Renal pelvis (tissue), 4 donors: ENCODE data around the gene DUSP11. TPM values are rescaled to one million over a fixed set of nuclear protein-coding genes. Genes with fewer than 3 reads are reported as not detected.
"Not testable (repeated sequence)": the region's sequence is repeated elsewhere in the genome, so short reads cannot be mapped to it uniquely, and the experiment has no call there.

Source experiments
- DNase-seq: peaks from one replicate; pipeline ENCODE4 v3.0.0-alpha.2; 2013
- polyA plus RNA-seq, 3 donors: library from polyadenylated mRNA; unstranded; fragments of 120-200 nt; gene quantifications; one replicate each; pipeline ENCODE4 v1.2.1, GENCODE V29; 2013; ENCODE audit not compliant: insufficient read length in 3 of 3

The DUSP11 gene
- polyA plus RNA-seq, 3 donors: 28.1 to 39.1 (median 35.3) TPM

- DNase-seq: no peak
These were observed 307 bp upstream of the DUSP11 start for GRCh38 chr2:73780237-73780582.

- not testable (repeated sequence) for DNase-seq
These were observed 936 bp downstream of the DUSP11 start for GRCh38 chr2:73778867-73779466.

DNA sequence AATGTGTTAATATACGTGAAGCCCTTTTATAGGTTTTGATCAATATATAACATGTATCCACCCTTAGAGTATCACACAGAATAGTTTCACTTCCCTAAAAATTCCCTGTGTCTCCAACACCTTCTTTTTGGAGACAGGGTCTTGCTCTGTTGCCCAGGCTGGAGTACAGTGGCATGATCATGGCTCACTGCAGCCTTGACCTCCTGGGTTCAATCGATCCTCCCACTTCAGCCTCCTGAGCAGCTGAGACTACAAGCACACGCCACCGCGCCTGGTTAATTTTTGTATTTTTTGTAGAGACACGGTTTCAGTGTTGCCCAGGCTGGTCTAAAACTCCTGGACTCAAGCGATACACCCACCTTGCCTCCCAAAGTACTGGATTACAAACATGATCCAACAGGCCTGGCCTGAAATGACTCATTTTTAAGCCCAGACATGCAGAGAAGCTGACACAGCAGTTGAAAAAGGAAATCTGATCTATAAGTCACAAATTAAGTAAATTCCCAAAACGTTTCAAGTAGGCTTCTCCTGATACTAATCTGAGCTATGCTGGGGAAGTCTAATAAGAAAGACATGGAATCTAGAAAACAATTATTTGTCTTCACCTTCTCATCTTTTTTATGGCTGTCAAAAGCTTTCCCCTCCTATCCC lies 2.9 kb downstream of the DUSP11 start:
- no peak for DNase-seq

DNA sequence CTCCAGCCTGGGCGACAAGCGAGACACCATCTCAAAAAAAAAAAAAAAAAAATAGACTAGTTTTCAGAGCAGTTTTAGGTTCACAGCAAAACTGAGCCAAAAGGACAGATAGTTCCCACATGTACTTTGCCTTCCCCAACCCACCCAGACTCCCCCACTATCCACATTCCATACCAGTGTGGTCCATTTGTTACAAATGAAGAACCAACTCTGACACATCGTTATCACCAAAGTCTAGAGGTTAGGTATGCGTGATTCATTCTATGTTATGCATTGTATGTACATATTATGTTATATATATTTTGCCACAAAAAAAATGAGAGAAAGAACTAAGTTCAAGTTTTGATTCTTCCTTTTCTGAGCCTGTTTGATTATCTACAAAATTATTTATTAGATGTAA lies 3.5 kb downstream of the DUSP11 start:
- no peak for DNase-seq

DNA sequence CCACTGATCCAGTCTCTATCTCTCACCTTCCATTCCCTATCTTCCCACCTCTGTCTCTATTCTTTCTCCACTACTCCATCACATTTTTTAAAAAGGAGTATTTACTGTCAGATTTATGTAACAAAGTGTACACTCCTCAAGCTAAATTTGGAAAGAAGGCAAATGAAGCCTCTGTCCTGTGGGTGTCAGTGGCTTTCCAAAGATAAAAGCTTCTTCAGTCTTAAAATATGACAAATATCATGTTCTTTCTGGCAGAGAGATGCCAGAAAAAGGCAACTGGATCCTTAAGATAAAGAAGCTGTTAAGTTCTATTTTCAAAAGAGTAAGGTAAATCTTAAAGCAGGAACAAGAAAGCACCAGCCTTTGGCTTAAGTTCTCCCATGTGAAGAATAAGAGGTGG lies 7.1 kb downstream of the DUSP11 start:
- no peak for DNase-seq

DNA sequence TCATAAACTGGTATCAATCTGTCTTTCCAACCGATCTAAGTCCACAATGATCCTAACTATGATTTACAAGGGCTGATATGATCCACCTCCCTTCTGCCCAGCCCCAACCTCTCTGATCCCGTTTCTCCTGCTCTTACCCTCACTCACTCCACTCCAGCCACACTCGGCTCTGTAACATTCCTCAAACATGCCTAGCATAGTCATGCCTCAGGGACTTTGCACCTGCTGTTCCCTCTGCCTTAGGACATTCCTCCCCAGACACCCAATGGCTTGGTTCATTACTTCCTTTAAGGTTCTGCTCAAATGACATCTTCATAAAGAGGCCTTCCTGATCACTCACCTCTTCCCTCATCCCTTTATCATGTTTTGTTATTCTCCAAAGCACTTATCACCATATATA lies 9.2 kb downstream of the DUSP11 start:
- DNase-seq: no peak

- no peak for DNase-seq
These were observed 12.9 kb downstream of the DUSP11 start for GRCh38 chr2:73766994-73767393.

DNA sequence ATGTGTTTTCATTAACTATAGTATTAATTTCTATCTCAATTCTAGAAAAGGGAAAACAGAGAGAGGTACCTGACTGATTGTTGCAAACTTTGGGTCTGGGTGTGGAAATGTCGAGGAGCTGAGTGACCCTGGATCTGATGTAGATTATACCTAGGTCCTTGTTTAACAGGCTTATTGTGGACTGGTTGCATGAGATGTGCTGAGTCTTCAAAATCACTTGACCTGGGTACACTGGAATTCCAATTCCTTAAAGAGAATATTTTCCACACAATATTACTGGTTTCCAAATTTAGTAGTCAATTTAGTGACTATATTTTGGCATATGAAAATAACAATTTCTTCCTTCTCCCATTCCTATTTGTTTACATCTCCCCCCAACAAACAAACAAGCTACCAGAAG lies 13.6 kb downstream of the DUSP11 start:
- DNase-seq: no peak

- no peak for DNase-seq
These were observed 15.0 kb downstream of the DUSP11 start for GRCh38 chr2:73764945-73765344.

GRCh38 chr2:73762571-73762970 lies 17.3 kb downstream of the DUSP11 start:
- DNase-seq: no peak

- no peak for DNase-seq
These were observed 20.0 kb downstream of the DUSP11 start for GRCh38 chr2:73759904-73760303.

DNA sequence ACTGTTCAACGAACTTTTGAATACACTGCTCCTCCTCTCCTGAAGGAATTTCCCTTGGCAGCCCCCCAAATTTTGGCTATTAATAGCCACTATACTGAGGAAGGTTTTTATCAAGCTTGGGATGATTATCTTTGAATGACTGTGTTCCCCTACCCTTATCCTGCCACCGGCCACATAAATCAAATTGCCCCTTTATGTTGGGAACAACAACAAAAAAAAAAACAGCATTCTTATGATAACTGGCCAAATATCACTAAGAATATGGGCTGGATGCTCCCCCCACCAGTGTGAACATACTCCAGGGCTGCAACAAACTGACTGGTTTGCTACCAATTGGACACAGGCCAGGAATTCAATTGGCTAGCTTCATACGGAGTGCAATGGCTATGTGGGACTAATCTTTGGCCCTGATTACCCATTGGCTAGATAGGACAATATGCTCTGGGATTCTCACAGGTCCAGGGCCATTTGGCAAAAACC lies 20.6 kb downstream of the DUSP11 start:
- peak; percentile 14 for DNase-seq

GRCh38 chr2:73754332-73754731 lies 25.6 kb downstream of the DUSP11 start:
- DNase-seq: not testable (repeated sequence)

- no peak for DNase-seq
These were observed 30.6 kb downstream of the DUSP11 start for GRCh38 chr2:73749314-73749713.

- DNase-seq: no peak
These were observed 33.1 kb downstream of the DUSP11 start for GRCh38 chr2:73746877-73747208.

- DNase-seq: no peak
These were observed 33.7 kb downstream of the DUSP11 start for GRCh38 chr2:73746015-73746876.

DNA sequence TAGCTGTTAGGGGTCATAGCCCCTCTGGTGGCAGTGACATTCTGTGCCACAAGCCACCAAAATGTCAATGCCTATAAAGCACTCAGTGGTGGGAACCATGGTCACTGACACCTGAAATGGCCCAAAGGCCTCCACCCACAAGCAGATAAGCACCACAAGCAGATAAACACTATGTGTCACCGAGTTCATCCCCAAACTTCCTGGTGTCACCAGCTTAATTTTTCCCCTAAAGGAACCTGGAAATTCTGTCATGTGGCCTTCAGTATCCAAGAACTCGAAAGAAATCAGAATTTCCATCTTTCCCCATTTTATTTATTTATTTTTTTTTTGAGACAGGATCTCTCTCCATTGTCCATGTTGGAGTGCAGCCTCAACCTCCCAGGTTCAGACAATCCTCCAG lies 39.1 kb downstream of the DUSP11 start:
- no peak for DNase-seq

GRCh38 chr2:73739101-73739500 lies 40.8 kb downstream of the DUSP11 start:
- no peak for DNase-seq

- peak; percentile 97 for DNase-seq
These were observed 42.8 kb downstream of the DUSP11 start, which contains the start of gene TPRKB for GRCh38 chr2:73736855-73737779. TPRKB (minus strand) TSS chr2:73737345; CDS start chr2:73734569, 2,776 bp downstream.

DNA sequence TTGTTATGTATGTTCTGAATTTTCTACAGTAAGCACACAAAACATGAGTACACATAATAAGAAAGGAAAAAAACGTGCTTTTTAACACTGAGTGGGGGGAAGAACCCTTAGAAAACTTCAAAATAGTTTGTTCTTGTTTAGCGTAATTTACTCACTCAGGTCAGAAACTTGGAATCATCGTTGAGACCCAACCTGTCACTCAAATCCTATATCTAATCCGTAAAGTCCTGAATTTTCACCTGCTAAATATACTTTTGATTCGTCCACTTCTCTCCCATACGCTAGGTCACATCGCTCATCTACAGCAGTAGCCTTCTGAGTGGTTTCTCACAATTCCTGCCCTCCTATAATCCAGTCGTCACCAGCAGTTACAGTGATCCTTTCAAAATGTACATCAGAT lies 43.5 kb downstream of the DUSP11 start:
- DNase-seq: no peak

DNA sequence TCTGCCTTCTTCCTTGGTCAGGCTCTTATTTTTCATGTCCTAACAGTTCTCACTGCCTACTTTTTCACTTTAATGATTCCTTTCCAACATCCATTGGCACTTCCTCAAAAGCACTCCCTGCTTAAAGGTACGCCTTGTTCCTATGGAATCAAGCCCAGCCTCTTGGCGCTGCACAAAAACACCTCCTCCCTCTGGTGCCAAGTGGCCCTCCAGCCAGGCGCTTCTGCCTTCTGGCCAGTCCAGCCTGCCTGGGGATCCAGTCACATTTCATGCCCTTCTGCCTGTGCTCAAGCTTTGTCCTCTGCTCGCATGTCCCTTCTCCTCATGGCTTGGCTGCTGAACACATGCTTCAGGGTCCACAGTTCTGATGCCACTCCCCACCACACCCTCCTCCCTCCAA lies 49.1 kb downstream of the DUSP11 start:
- no peak for DNase-seq

GRCh38 chr2:73728711-73729110 lies 51.2 kb downstream of the DUSP11 start:
- no peak for DNase-seq
